NCI-H2171 (cell line): ENCODE results near the gene ITM2C.

Source experiments
- DNase-seq: peaks from one replicate; lab custom pipeline; 2025; lab: John Stamatoyannopoulos, UW

Gene ITM2C

GRCh38 chr2:230850358-230850658, 14.4 kb upstream of the ITM2C start:
- no peak for DNase-seq

GRCh38 chr2:230852113-230852512, 12.6 kb upstream of the ITM2C start:
- DNase-seq = no peak

- no peak for DNase-seq
These were observed 3.0 kb upstream of the ITM2C start for GRCh38 chr2:230861552-230862255.

GRCh38 chr2:230862292-230862691, 2.5 kb upstream of the ITM2C start:
- no peak for DNase-seq

GRCh38 chr2:230863031-230863430, 1.7 kb upstream of the ITM2C start:
- no peak for DNase-seq

- DNase-seq = peak; percentile 55
These were observed 1.2 kb upstream of the ITM2C start for GRCh38 chr2:230863442-230864121.

- DNase-seq = no peak
These were observed 579 bp upstream of the ITM2C start for GRCh38 chr2:230864122-230864604.

- no peak for DNase-seq
These were observed 594 bp downstream of the ITM2C start for GRCh38 chr2:230865307-230865765.

GRCh38 chr2:230865766-230866755, 1.3 kb downstream of the ITM2C start:
- DNase-seq = no peak

- peak; percentile 7 for DNase-seq
These were observed 2.2 kb downstream of the ITM2C start for GRCh38 chr2:230866756-230867523.

- DNase-seq = no peak
These were observed 3.6 kb downstream of the ITM2C start for GRCh38 chr2:230868161-230868946.

- DNase-seq = no peak
These were observed 4.5 kb downstream of the ITM2C start for GRCh38 chr2:230868947-230869913.

- no peak for DNase-seq
These were observed 5.3 kb downstream of the ITM2C start for GRCh38 chr2:230869914-230870543.

- DNase-seq = no peak
These were observed 6.0 kb downstream of the ITM2C start for GRCh38 chr2:230870544-230871360.

GRCh38 chr2:230871361-230872150, 6.8 kb downstream of the ITM2C start:
- no peak for DNase-seq

GRCh38 chr2:230872151-230872967, 7.6 kb downstream of the ITM2C start:
- DNase-seq = no peak
